HepG2 (cell line): ENCODE results near the gene DAPK3. TPM values are rescaled to one million over a fixed set of nuclear protein-coding genes. Genes with fewer than 3 reads are reported as not detected.

Experiments used
- CHD4 ChIP-seq: fragments of 200-600 bp; sonication (generic); IDR thresholded peaks from 2 replicates; pipeline ENCODE4 v1.7.0; 2017; ENCODE audit warnings: mild to moderate bottlenecking, low read length, borderline replicate concordance
- FOSL2 ChIP-seq: sonication (generic); formaldehyde crosslinking; IDR thresholded peaks from 2 replicates; pipeline ENCODE4 v1.4.0; 2020; ENCODE audit warnings: missing genetic modification reagents
- GMEB1 ChIP-seq: sonication (generic); formaldehyde crosslinking; IDR thresholded peaks from 2 replicates; pipeline ENCODE4 v1.5.1; 2020; ENCODE audit warnings: missing genetic modification reagents, mild to moderate bottlenecking, borderline replicate concordance
- HDAC1 ChIP-seq: sonication (generic); formaldehyde crosslinking; IDR thresholded peaks from 2 replicates; pipeline ENCODE4 v1.5.1; 2020; ENCODE audit warnings: mild to moderate bottlenecking, missing genetic modification reagents
- HDAC2 ChIP-seq: sonication (generic); formaldehyde crosslinking; IDR thresholded peaks from 2 replicates; pipeline ENCODE4 v1.4.0; 2020; ENCODE audit warnings: missing genetic modification reagents
- JUN ChIP-seq: sonication (generic); formaldehyde crosslinking; IDR thresholded peaks from 2 replicates; pipeline ENCODE4 v1.4.0; 2020; ENCODE audit warnings: mild to moderate bottlenecking, missing genetic modification reagents
- KIAA2018 ChIP-seq: sonication (generic); formaldehyde crosslinking; IDR thresholded peaks from 2 replicates; pipeline ENCODE4 v1.5.0; 2020; ENCODE audit warnings: mild to moderate bottlenecking, missing genetic modification reagents, borderline replicate concordance
- MZF1 ChIP-seq: sonication (generic); formaldehyde crosslinking; IDR thresholded peaks from 2 replicates; pipeline ENCODE4 v1.8.1; 2023; ENCODE audit warnings: mild to moderate bottlenecking, missing genetic modification reagents, borderline replicate concordance
- PRMT3 ChIP-seq: sonication (generic); formaldehyde crosslinking; IDR thresholded peaks from 2 replicates; pipeline ENCODE4 v1.8.1; 2022; ENCODE audit warnings: low read depth, mild to moderate bottlenecking, moderate library complexity, missing genetic modification reagents, borderline replicate concordance
- SAFB2 ChIP-seq: sonication (generic); formaldehyde crosslinking; IDR thresholded peaks from 2 replicates; pipeline ENCODE4 v1.5.1; 2020; ENCODE audit warnings: missing genetic modification reagents, low read depth, mild to moderate bottlenecking, borderline replicate concordance
- SMYD3 ChIP-seq: sonication (generic); formaldehyde crosslinking; IDR thresholded peaks from 2 replicates; pipeline ENCODE4 v1.8.1; 2023; ENCODE audit warnings: mild to moderate bottlenecking, missing genetic modification reagents
- ZBTB21 ChIP-seq: sonication (generic); formaldehyde crosslinking; IDR thresholded peaks from 2 replicates; pipeline ENCODE4 v1.4.0; 2020; ENCODE audit warnings: missing genetic modification reagents
- ZBTB7B ChIP-seq: sonication (generic); formaldehyde crosslinking; IDR thresholded peaks from 2 replicates; pipeline ENCODE4 v1.4.0; 2020; ENCODE audit warnings: missing genetic modification reagents
- ZFYVE20 ChIP-seq: sonication (generic); formaldehyde crosslinking; IDR thresholded peaks from 2 replicates; pipeline ENCODE4 v1.8.0; 2023; ENCODE audit warnings: low read depth, mild to moderate bottlenecking, moderate library complexity, missing genetic modification reagents, borderline replicate concordance
- ZNF180 ChIP-seq: sonication (generic); formaldehyde crosslinking; IDR thresholded peaks from 2 replicates; pipeline ENCODE4 v1.4.0; 2020; ENCODE audit warnings: low read depth, missing genetic modification reagents, borderline replicate concordance
- ZNF225 ChIP-seq: sonication (generic); formaldehyde crosslinking; IDR thresholded peaks from 2 replicates; pipeline ENCODE4 v1.4.0; 2020; ENCODE audit warnings: mild to moderate bottlenecking, missing genetic modification reagents
- ZNF546 ChIP-seq: sonication (generic); formaldehyde crosslinking; conservative IDR thresholded peaks from 2 replicates; pipeline ENCODE4 v1.8.1; 2023; ENCODE audit warnings: mild to moderate bottlenecking, missing genetic modification reagents
- ZNF775 ChIP-seq: sonication (generic); formaldehyde crosslinking; IDR thresholded peaks from 2 replicates; pipeline ENCODE4 v1.4.0; 2020; ENCODE audit warnings: missing genetic modification reagents, mild to moderate bottlenecking, moderate library complexity, borderline replicate concordance
- polyA plus RNA-seq, 8 experiments: library from polyadenylated mRNA; depleted of rRNA in 3 of 8; stranded (reverse) in 7 of 8; unstranded in 1 of 8; fragments of >200 nt; fragmentation: Illumina TruSeq in 4 of 8; extraction: Trizol in 4 of 8; gene quantifications; 2 replicates each; pipeline versions ENCODE4 v1.2.1 to v1.2.3, GENCODE V29; 2011 to 2016; ENCODE audit warnings: low read depth in 4 of 8, missing spikeins in 1 of 8, mixed read lengths in 1 of 8; ENCODE audit not compliant: insufficient read depth in 1 of 8
- total RNA-seq, 5 experiments: library from RNA; depleted of rRNA; stranded (reverse); fragments of >200 nt; fragmentation: Illumina TruSeq; extraction: Trizol; gene quantifications; 2 replicates each; pipeline ENCODE4 v1.2.3, GENCODE V29; 2016; ENCODE audit warnings: low read depth in 1 of 5

The DAPK3 gene
- total and polyA plus RNA-seq, 2 of the 13 experiments (the other 11 are each of a cell fraction or from before 2014, with no cell fraction given), result 30.5 to 37.3 TPM

- TF ChIP-seq HDAC2 (CRISPR knock-in tag) (no peak; the same call in 1 of the 2 replicates), CHD4 (no peak), ZNF775 (CRISPR knock-in tag) (no peak; the same call in 1 of the 2 replicates), ZBTB21 (peak; percentile 40; the same call in 1 of the 2 replicates), SAFB2 (0 out of 2 replicates have a peak, but pooled peaks have one; percentile 65), HDAC1 (peak; percentile 96), ZNF180 (CRISPR knock-in tag) (no peak), SMYD3 (CRISPR knock-in tag) (peak; percentile 84; the same call in 1 of the 2 replicates), ZNF225 (CRISPR knock-in tag) (peak; percentile 95), GMEB1 (CRISPR knock-in tag) (peak; percentile 93), ZBTB7B (no peak; the same call in 1 of the 2 replicates), KIAA2018 (no peak), PRMT3 (CRISPR knock-in tag) (no peak), JUN (CRISPR knock-in tag) (peak; percentile 79), MZF1 (CRISPR knock-in tag) (no peak), ZNF546 (CRISPR knock-in tag) (peak; percentile 93; the same call in 1 of the 2 replicates), FOSL2 (CRISPR knock-in tag) (peak; percentile 65), ZFYVE20 (CRISPR knock-in tag) (no peak)
Measured at GRCh38 chr19:3984908-3985642, 14.2 kb upstream of the DAPK3 start, which contains the start of gene EEF2 (continued).
